Skeletal muscle tissue (tissue), 4 donors: ENCODE data around the gene SERPING1. TPM values are rescaled to one million over a fixed set of nuclear protein-coding genes. Genes with fewer than 3 reads are reported as not detected.

Experiments
- H3K27ac ChIP-seq: one replicate; pipeline ENCODE4 v1.7.0; 2013; ENCODE audit warnings: mild to moderate bottlenecking, low read depth, low read length, inconsistent platforms
- H3K27me3 ChIP-seq, 3 donors: one replicate each; pipeline ENCODE4 v1.7.0; 2013; ENCODE audit warnings: low read length in 3 of 3; ENCODE audit not compliant: control insufficient read depth in 3 of 3, insufficient read depth in 3 of 3
- H3K36me3 ChIP-seq, 3 donors: one replicate each; pipeline ENCODE4 v1.7.0; 2013; ENCODE audit warnings: low read length in 3 of 3; ENCODE audit not compliant: control insufficient read depth in 3 of 3, insufficient read depth in 3 of 3
- H3K4me1 ChIP-seq, 3 donors: one replicate each; pipeline ENCODE4 v1.7.0; 2013; ENCODE audit warnings: low read length in 3 of 3, mild to moderate bottlenecking in 3 of 3; ENCODE audit not compliant: control insufficient read depth in 3 of 3, insufficient read depth in 3 of 3
- H3K4me3 ChIP-seq, 3 donors: one replicate each; pipeline ENCODE4 v1.7.0; 2013; ENCODE audit warnings: low read length in 3 of 3
- H3K9ac ChIP-seq, 3 donors: one replicate each; pipeline ENCODE4 v1.7.0; 2013; ENCODE audit warnings: low read length in 3 of 3, mild to moderate bottlenecking in 3 of 3, moderate library complexity in 2 of 3, low read depth in 1 of 3
- H3K9me3 ChIP-seq, 3 donors: one replicate each; pipeline ENCODE4 v1.7.0; 2013; ENCODE audit warnings: low read length in 3 of 3; ENCODE audit not compliant: control insufficient read depth in 3 of 3
- total RNA-seq: library from RNA; depleted of rRNA; stranded (reverse); fragments of >200 nt; gene quantifications from one replicate; pipeline ENCODE4 v1.2.3, GENCODE V29; 2014
- donor health status: Osteomylitis.

SERPING1 gene
- total RNA-seq, 1 donor from 2014 or later, result 15.1 TPM

GRCh38 chr11:57588046-57588710 is 9.3 kb upstream of the SERPING1 start:
- Histone ChIP-seq H3K4me3 (no peak overlapping the region), H3K27me3 (no peaks in the 10 kb centered on the region), H3K9ac (no peak overlapping the region), H3K27ac (no peak overlapping the region), H3K9me3 (no peaks in the 10 kb centered on the region), H3K4me1 (no peaks in the 10 kb centered on the region), H3K36me3 (no peaks in the 10 kb centered on the region)

- peaks cover 0 to 9% (median 0%) of the 10 kb centered on the region in 3 donors for H3K4me1 ChIP-seq
- H3K4me3 ChIP-seq, result no peak overlapping the region
These were observed 1.1 kb upstream of the SERPING1 start for GRCh38 chr11:57596266-57596885.

GRCh38 chr11:57597916-57598830 is 688 bp downstream of the SERPING1 start:
- H3K27ac ChIP-seq, result peak overlapping the region; percentile 87
- H3K36me3 ChIP-seq, result peaks cover 0 to 4% (median 0%) of the 10 kb centered on the region in 3 donors
- H3K9ac ChIP-seq, result peak overlapping the region; percentile 41 to 61 (median 60)
- peaks cover 0 to 9% (median 0%) of the 10 kb centered on the region in 3 donors for H3K4me1 ChIP-seq
- H3K27me3 ChIP-seq, result peaks cover 0 to 10% (median 4%) of the 10 kb centered on the region in 3 donors
- H3K4me3 ChIP-seq, result peak overlapping the region; percentile 53 to 73 (median 66)
- no peaks in the 10 kb centered on the region for H3K9me3 ChIP-seq

More at GRCh38 chr11:57596266-57596885, 1.1 kb upstream of the SERPING1 start:
- peaks cover 0 to 4% (median 0%) of the 10 kb centered on the region in 3 donors for H3K36me3 ChIP-seq
- H3K27ac ChIP-seq, result peak overlapping the region; percentile 87
- no peak overlapping the region for H3K9ac ChIP-seq
- H3K9me3 ChIP-seq, result no peaks in the 10 kb centered on the region
- H3K27me3 ChIP-seq, result peaks cover 0 to 10% (median 4%) of the 10 kb centered on the region in 3 donors

- Histone ChIP-seq H3K36me3 (peaks cover 0 to 4% (median 0%) of the 10 kb centered on the region in 3 donors), H3K9me3 (no peaks in the 10 kb centered on the region), H3K9ac (peak overlapping the region; percentile 41 to 61 (median 60)), H3K4me1 (peaks cover 0 to 9% (median 0%) of the 10 kb centered on the region in 3 donors), H3K4me3 (peak overlapping the region; percentile 53 to 73 (median 66)), H3K27me3 (peaks cover 0 to 10% (median 4%) of the 10 kb centered on the region in 3 donors), H3K27ac (peak overlapping the region; percentile 87)
These were observed 1.3 kb downstream of the SERPING1 start for GRCh38 chr11:57598831-57599155.

GRCh38 chr11:57599381-57599780 is 1.9 kb downstream of the SERPING1 start:
- Histone ChIP-seq H3K27ac (no peak overlapping the region), H3K9me3 (no peaks in the 10 kb centered on the region), H3K9ac (no peak overlapping the region), H3K4me3 (peak overlapping the region in 2 of 3 donors; percentile 53 to 73), H3K27me3 (peaks cover 0 to 10% (median 4%) of the 10 kb centered on the region in 3 donors), H3K4me1 (peaks cover 0 to 9% (median 0%) of the 10 kb centered on the region in 3 donors), H3K36me3 (peaks cover 0 to 4% (median 0%) of the 10 kb centered on the region in 3 donors)

GRCh38 chr11:57601297-57601696 is 3.8 kb downstream of the SERPING1 start:
- Histone ChIP-seq H3K4me3 (no peak overlapping the region), H3K27ac (no peak overlapping the region), H3K4me1 (peaks cover 0 to 9% (median 0%) of the 10 kb centered on the region in 3 donors), H3K9ac (no peak overlapping the region), H3K27me3 (peaks cover 0 to 10% (median 4%) of the 10 kb centered on the region in 3 donors), H3K9me3 (no peaks in the 10 kb centered on the region), H3K36me3 (peaks cover 0 to 10% (median 4%) of the 10 kb centered on the region in 3 donors)

GRCh38 chr11:57604296-57605027 is 7.0 kb downstream of the SERPING1 start:
- no peak overlapping the region for H3K9ac ChIP-seq
- peaks cover 4 to 21% (median 4%) of the 10 kb centered on the region in 3 donors for H3K36me3 ChIP-seq
- no peak overlapping the region for H3K4me3 ChIP-seq
- no peak overlapping the region for H3K27ac ChIP-seq
- peaks cover 0 to 4% (median 0%) of the 10 kb centered on the region in 3 donors for H3K27me3 ChIP-seq
- H3K9me3 ChIP-seq, result no peaks in the 10 kb centered on the region
- no peaks in the 10 kb centered on the region for H3K4me1 ChIP-seq

GRCh38 chr11:57605028-57605420 is 7.5 kb downstream of the SERPING1 start:
- no peak overlapping the region for H3K27ac ChIP-seq
- H3K27me3 ChIP-seq, result peaks cover 0 to 2% (median 0%) of the 10 kb centered on the region in 3 donors
- H3K4me1 ChIP-seq, result no peaks in the 10 kb centered on the region
- no peak overlapping the region for H3K9ac ChIP-seq
- H3K4me3 ChIP-seq, result no peak overlapping the region
- peaks cover 4 to 20% (median 4%) of the 10 kb centered on the region in 3 donors for H3K36me3 ChIP-seq
- no peaks in the 10 kb centered on the region for H3K9me3 ChIP-seq

- Histone ChIP-seq H3K27me3 (no peaks in the 10 kb centered on the region), H3K9me3 (no peaks in the 10 kb centered on the region), H3K27ac (no peak overlapping the region), H3K4me3 (no peak overlapping the region), H3K9ac (no peak overlapping the region), H3K4me1 (no peaks in the 10 kb centered on the region), H3K36me3 (peaks cover 7 to 47% (median 7%) of the 10 kb centered on the region in 3 donors)
These were observed 12.7 kb downstream of the SERPING1 start for GRCh38 chr11:57610170-57610569.
